Measurements from ENCODE around the gene DOK7.

Gene DOK7

GRCh38 chr4:3470244-3471097 lies 7.4 kb downstream of the DOK7 start:
- no peak for TF ChIP-seq PPARA (CRISPR knock-in tag; IDR thresholded peaks at IDR 0.05; ENCODE audit: borderline replicate concordance)
- no peak for TF ChIP-seq CREB5 (CRISPR knock-in tag; IDR thresholded peaks at IDR 0.05; ENCODE audit: low read depth)
- TF ChIP-seq ARNTL (CRISPR knock-in tag; IDR thresholded peaks at IDR 0.05; ENCODE audit: borderline replicate concordance, low read depth) = no peak
- no peak for TF ChIP-seq OSR1 (CRISPR knock-in tag; IDR thresholded peaks at IDR 0.05)
- no peak for TF ChIP-seq SNAI2 (CRISPR knock-in tag; IDR thresholded peaks at IDR 0.05)
- TF ChIP-seq ISL1 (CRISPR knock-in tag; IDR thresholded peaks at IDR 0.05) = no peak
- no peak for TF ChIP-seq BACH2 (CRISPR knock-in tag; IDR thresholded peaks at IDR 0.05; ENCODE audit: borderline replicate concordance)
- TF ChIP-seq, protein P1, sequence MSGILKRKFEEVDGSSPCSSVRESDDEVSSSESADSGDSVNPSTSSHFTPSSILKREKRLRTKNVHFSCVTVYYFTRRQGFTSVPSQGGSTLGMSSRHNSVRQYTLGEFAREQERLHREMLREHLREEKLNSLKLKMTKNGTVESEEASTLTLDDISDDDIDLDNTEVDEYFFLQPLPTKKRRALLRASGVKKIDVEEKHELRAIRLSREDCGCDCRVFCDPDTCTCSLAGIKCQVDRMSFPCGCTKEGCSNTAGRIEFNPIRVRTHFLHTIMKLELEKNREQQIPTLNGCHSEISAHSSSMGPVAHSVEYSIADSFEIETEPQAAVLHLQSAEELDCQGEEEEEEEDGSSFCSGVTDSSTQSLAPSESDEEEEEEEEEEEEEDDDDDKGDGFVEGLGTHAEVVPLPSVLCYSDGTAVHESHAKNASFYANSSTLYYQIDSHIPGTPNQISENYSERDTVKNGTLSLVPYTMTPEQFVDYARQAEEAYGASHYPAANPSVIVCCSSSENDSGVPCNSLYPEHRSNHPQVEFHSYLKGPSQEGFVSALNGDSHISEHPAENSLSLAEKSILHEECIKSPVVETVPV (CRISPR knock-in tag; IDR thresholded peaks at IDR 0.05) = no peak
- TF ChIP-seq, protein P2, sequence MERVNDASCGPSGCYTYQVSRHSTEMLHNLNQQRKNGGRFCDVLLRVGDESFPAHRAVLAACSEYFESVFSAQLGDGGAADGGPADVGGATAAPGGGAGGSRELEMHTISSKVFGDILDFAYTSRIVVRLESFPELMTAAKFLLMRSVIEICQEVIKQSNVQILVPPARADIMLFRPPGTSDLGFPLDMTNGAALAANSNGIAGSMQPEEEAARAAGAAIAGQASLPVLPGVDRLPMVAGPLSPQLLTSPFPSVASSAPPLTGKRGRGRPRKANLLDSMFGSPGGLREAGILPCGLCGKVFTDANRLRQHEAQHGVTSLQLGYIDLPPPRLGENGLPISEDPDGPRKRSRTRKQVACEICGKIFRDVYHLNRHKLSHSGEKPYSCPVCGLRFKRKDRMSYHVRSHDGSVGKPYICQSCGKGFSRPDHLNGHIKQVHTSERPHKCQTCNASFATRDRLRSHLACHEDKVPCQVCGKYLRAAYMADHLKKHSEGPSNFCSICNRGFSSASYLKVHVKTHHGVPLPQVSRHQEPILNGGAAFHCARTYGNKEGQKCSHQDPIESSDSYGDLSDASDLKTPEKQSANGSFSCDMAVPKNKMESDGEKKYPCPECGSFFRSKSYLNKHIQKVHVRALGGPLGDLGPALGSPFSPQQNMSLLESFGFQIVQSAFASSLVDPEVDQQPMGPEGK (CRISPR knock-in tag; IDR thresholded peaks at IDR 0.05; ENCODE audit: borderline replicate concordance) = no peak
- no peak for TF ChIP-seq ZC3H10 (CRISPR knock-in tag; IDR thresholded peaks at IDR 0.05)
- TF ChIP-seq ESRRG (CRISPR knock-in tag; IDR thresholded peaks at IDR 0.05) = no peak
- no peak for TF ChIP-seq ZNF8 (CRISPR knock-in tag; IDR thresholded peaks at IDR 0.05)
- TF ChIP-seq CSDC2 (CRISPR knock-in tag; IDR thresholded peaks at IDR 0.05) = no peak
- TF ChIP-seq, protein P3, sequence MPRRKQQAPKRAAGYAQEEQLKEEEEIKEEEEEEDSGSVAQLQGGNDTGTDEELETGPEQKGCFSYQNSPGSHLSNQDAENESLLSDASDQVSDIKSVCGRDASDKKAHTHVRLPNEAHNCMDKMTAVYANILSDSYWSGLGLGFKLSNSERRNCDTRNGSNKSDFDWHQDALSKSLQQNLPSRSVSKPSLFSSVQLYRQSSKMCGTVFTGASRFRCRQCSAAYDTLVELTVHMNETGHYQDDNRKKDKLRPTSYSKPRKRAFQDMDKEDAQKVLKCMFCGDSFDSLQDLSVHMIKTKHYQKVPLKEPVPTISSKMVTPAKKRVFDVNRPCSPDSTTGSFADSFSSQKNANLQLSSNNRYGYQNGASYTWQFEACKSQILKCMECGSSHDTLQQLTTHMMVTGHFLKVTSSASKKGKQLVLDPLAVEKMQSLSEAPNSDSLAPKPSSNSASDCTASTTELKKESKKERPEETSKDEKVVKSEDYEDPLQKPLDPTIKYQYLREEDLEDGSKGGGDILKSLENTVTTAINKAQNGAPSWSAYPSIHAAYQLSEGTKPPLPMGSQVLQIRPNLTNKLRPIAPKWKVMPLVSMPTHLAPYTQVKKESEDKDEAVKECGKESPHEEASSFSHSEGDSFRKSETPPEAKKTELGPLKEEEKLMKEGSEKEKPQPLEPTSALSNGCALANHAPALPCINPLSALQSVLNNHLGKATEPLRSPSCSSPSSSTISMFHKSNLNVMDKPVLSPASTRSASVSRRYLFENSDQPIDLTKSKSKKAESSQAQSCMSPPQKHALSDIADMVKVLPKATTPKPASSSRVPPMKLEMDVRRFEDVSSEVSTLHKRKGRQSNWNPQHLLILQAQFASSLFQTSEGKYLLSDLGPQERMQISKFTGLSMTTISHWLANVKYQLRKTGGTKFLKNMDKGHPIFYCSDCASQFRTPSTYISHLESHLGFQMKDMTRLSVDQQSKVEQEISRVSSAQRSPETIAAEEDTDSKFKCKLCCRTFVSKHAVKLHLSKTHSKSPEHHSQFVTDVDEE (CRISPR knock-in tag; IDR thresholded peaks at IDR 0.05) = no peak
- ATAC-seq = no peak

- no peak for ATAC-seq
- TF ChIP-seq RARB (CRISPR knock-in tag; IDR thresholded peaks at IDR 0.05) (no peak), ZFP30 (CRISPR knock-in tag; IDR thresholded peaks at IDR 0.05) (no peak), ZFP3 (CRISPR knock-in tag; IDR thresholded peaks at IDR 0.05) (no peak), ZNF565 (CRISPR knock-in tag; conservative IDR thresholded peaks at IDR 0.05; ENCODE audit: low read depth) (no peak), ARNTL (CRISPR knock-in tag; IDR thresholded peaks at IDR 0.05; ENCODE audit: borderline replicate concordance, low read depth) (no peak), CSDC2 (CRISPR knock-in tag; IDR thresholded peaks at IDR 0.05) (no peak), TOX (CRISPR knock-in tag; IDR thresholded peaks at IDR 0.05; ENCODE audit: borderline replicate concordance) (no peak), OSR1 (CRISPR knock-in tag; IDR thresholded peaks at IDR 0.05) (no peak), ZNF8 (CRISPR knock-in tag; IDR thresholded peaks at IDR 0.05) (no peak), ZC3H10 (CRISPR knock-in tag; IDR thresholded peaks at IDR 0.05) (no peak), ESRRG (CRISPR knock-in tag; IDR thresholded peaks at IDR 0.05) (no peak), CREB5 (CRISPR knock-in tag; IDR thresholded peaks at IDR 0.05; ENCODE audit: low read depth) (no peak), BACH2 (CRISPR knock-in tag; IDR thresholded peaks at IDR 0.05; ENCODE audit: borderline replicate concordance) (no peak)
- TF ChIP-seq, protein P3 (CRISPR knock-in tag; IDR thresholded peaks at IDR 0.05) = no peak
- TF ChIP-seq, protein P4, sequence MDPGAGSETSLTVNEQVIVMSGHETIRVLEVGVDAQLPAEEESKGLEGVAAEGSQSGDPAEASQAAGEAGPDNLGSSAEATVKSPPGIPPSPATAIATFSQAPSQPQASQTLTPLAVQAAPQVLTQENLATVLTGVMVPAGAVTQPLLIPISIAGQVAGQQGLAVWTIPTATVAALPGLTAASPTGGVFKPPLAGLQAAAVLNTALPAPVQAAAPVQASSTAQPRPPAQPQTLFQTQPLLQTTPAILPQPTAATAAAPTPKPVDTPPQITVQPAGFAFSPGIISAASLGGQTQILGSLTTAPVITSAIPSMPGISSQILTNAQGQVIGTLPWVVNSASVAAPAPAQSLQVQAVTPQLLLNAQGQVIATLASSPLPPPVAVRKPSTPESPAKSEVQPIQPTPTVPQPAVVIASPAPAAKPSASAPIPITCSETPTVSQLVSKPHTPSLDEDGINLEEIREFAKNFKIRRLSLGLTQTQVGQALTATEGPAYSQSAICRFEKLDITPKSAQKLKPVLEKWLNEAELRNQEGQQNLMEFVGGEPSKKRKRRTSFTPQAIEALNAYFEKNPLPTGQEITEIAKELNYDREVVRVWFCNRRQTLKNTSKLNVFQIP (CRISPR knock-in tag; IDR thresholded peaks at IDR 0.05; ENCODE audit: borderline replicate concordance, low read depth) = no peak
- TF ChIP-seq, protein P1 (CRISPR knock-in tag; IDR thresholded peaks at IDR 0.05) = no peak
Measured at GRCh38 chr4:3471098-3471760, 8.1 kb downstream of the DOK7 start.
